Measurements from ENCODE around the gene SNAPC2. TPM values are rescaled to one million over a fixed set of nuclear protein-coding genes. Genes with fewer than 3 reads are reported as not detected.
"Not testable (repeated sequence)": the region's sequence is repeated elsewhere in the genome, so short reads cannot be mapped to it uniquely, and the experiment has no call there.

SNAPC2 gene
- total and polyA plus RNA-seq, 5 donors: 9.6 to 14.4 (median 11.7) TPM

DNA sequence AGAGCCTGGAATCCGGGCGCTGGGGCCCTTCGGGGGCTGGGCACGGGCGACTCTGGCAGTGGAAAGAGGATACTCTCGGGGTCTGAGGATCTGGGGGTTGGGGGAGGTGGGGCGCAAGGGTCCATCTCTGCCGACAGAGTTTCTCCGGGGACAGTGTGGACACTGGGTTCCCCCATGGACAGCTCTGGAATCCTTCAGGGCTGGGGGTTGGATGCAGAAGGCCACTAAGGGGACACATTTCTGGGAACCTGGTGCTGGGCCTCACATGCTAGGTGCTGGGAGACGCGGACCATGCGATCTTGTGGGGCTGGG lies 3.2 kb upstream of the SNAPC2 start:
- Histone ChIP-seq H3K27me3 (ENCODE audit: control insufficient read depth, insufficient read depth) (no peaks in the 10 kb centered on the region), H3K4me3 (ENCODE audit: low read length) (peak overlapping the region; percentile 19), H3K9me3 (ENCODE audit: control insufficient read depth, low read length) (no peaks in the 10 kb centered on the region), H3K27ac (ENCODE audit: low read length) (peak overlapping the region; percentile 17), H3K4me1 (ENCODE audit: control insufficient read depth, insufficient read depth, low read length) (peaks cover 2% of the 10 kb centered on the region)
- ATAC-seq: no peak
- intact Hi-C loops (cut with DNase I): no loop called here
- WGBS: 4% methylated on average over 12 of the region's 12 CpGs
- no peak for DNase-seq

DNA sequence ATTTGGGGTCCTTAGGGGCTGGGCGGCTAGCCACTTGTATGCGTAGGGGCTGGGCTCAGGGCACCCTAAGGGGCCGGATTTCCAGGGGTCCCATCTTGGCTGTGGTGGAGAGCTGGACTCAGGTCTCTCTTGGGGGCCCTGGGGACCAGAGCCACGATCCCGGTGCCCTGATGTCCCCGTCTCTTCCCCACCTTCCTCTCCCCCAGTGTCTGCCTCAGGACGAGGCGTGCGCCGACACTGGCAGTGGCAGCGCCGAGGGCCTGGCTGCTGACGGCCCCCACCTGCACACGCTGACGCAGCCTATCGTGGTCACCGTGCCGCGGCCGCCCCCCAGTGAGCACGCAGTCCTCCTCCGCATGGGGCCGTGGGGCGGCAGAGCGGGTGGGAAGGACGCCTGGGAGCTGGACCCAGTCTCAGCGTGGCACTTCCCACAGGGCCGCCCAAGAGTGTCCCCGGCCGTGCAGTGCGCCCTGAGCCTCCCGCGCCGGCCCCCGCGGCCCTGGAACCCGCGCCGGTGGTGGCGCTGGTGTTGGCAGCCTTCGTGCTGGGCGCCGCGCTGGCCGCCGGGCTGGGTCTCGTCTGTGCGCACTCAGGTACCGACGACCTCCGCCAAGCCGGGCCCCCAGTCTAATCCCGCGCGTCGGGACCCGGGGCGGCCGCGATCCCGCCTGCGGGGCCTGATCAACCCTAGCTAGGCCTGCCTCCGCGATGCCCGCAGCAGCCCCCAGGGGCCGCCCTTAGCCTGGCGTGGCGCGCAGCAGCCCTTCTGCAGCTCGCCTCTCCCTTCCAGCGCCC lies 2.7 kb upstream of the SNAPC2 start:
- 1% methylated on average over 71 of the region's 71 CpGs for WGBS
- ATAC-seq: no peak
- H3K9me3 ChIP-seq (ENCODE audit: control insufficient read depth, low read length): no peaks in the 10 kb centered on the region
- H3K4me1 ChIP-seq (ENCODE audit: control insufficient read depth, insufficient read depth, low read length): peaks cover 2% of the 10 kb centered on the region
- peak overlapping the region; percentile 17 for H3K27ac ChIP-seq (ENCODE audit: low read length)
- DNase-seq: peak; percentile 49 to 88 (median 80)
- intact Hi-C loops (cut with DNase I): no loop called here
- no peaks in the 10 kb centered on the region for H3K27me3 ChIP-seq (ENCODE audit: control insufficient read depth, insufficient read depth)
- peak overlapping the region; percentile 3 for H3K4me3 ChIP-seq (ENCODE audit: low read length)

- intact Hi-C loops (cut with DNase I); H3K9me3 ChIP-seq (ENCODE audit: control insufficient read depth, low read length); H3K27ac ChIP-seq (ENCODE audit: low read length); ATAC-seq; H3K4me1 ChIP-seq (ENCODE audit: control insufficient read depth, insufficient read depth, low read length); H3K27me3 ChIP-seq (ENCODE audit: control insufficient read depth, insufficient read depth); H3K4me3 ChIP-seq (ENCODE audit: low read length): not testable (repeated sequence)
- DNase-seq: peak in 1 of 3 donors; percentile 39
- 28% methylated on average over 29 of the region's 29 CpGs for WGBS
Observed at GRCh38 chr19:7918062-7918614, 2.0 kb upstream of the SNAPC2 start.

GRCh38 chr19:7918615-7919421 lies 1.3 kb upstream of the SNAPC2 start:
- peaks cover 2% of the 10 kb centered on the region for H3K4me1 ChIP-seq (ENCODE audit: control insufficient read depth, insufficient read depth, low read length)
- H3K27ac ChIP-seq (ENCODE audit: low read length): no peak overlapping the region
- DNase-seq (peak; percentile 31 to 71 (median 58)), ATAC-seq (no peak)
- H3K9me3 ChIP-seq (ENCODE audit: control insufficient read depth, low read length): no peaks in the 10 kb centered on the region
- WGBS: 42% methylated on average over 42 of the region's 42 CpGs
- intact Hi-C loops (cut with DNase I): no loop called here
- H3K4me3 ChIP-seq (ENCODE audit: low read length): no peak overlapping the region
- no peaks in the 10 kb centered on the region for H3K27me3 ChIP-seq (ENCODE audit: control insufficient read depth, insufficient read depth)

DNA sequence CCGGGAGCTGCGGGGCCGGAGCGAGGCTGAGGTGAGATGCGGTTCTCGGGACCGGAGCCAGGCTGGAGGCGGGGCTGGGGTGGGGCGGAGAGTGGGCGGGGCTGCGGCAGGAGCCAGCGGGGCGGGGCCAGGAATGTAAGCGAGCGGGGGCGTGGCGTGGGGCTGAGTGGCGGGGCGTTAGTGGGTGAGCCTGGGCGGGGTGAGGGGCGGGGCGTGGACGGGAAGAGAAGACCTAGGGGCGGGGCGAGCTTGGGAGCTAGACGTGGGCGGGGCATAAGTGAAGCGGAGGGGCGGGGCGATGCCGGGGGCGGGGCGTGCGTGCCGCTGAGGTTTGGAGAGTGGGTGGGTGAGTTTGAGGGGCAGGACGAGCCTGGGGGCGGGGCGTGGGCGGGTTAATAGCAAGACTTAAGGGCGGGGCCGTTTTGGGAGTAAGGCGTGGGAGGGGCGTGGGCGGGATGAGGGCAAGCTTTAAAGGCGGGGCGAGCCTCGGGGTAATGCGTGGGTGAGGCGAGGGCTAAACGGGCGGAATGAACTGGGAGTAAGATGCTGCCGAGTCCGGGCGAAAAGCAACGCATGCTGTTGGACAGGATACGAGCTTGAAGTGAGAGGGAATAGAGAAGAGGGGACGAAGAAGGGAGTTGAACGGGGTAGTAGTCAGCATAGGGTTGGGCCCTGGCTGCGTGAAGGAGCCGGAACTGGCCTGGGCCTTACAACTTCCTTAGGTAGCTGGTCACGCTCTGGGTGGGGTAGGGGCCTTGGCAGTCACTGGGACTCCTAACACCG lies 572 bp downstream of the SNAPC2 start:
- ATAC-seq (peak; percentile 88), DNase-seq (peak; percentile 100)
- intact Hi-C loops (cut with DNase I): no loop called here
- Histone ChIP-seq H3K9me3 (ENCODE audit: control insufficient read depth, low read length) (no peaks in the 10 kb centered on the region), H3K27me3 (ENCODE audit: control insufficient read depth, insufficient read depth) (no peaks in the 10 kb centered on the region), H3K4me1 (ENCODE audit: control insufficient read depth, insufficient read depth, low read length) (peaks cover 2% of the 10 kb centered on the region), H3K4me3 (ENCODE audit: low read length) (peak overlapping the region; percentile 89), H3K27ac (ENCODE audit: low read length) (peak overlapping the region; percentile 89)
- WGBS: 2% methylated on average over 62 of the region's 62 CpGs

DNA sequence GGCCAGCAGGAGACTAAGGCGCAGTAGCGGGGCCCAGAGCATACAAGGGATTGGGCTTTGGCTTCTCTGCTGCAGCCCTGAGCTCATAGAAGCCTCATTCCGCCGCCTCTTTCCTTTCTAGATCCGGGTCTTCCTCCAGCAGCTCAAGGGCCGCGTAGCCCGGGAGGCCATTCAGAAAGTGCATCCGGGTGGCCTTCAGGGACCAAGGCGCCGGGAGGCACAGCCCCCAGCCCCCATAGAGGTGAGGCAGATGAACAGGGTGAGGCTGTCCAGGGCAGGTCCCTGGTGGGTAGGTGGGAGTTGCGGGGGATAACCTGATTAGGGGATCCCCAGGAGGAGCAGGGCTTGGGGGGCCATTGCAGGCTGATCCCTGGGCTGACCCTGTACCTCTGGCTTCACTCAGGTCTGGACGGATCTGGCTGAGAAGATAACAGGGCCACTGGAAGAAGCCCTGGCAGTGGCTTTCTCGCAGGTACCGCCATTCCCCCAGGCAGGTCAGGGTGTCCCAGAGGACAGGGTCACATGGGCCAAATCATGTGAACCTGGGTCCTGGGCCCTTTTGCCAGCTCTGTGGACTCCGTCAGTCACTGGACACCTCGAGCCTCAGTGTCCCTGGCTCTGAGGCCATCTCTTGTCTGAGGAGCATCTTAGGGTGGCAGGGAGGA lies 1.3 kb downstream of the SNAPC2 start:
- H3K4me3 ChIP-seq (ENCODE audit: low read length): peak overlapping the region; percentile 21
- no peaks in the 10 kb centered on the region for H3K9me3 ChIP-seq (ENCODE audit: control insufficient read depth, low read length)
- peak in 1 of 2 donors; percentile 0 for ATAC-seq
- 51% methylated on average over 17 of the region's 17 CpGs for WGBS
- intact Hi-C loops (cut with DNase I): no loop called here
- H3K27ac ChIP-seq (ENCODE audit: low read length): peak overlapping the region; percentile 58
- peaks cover 2% of the 10 kb centered on the region for H3K4me1 ChIP-seq (ENCODE audit: control insufficient read depth, insufficient read depth, low read length)
- no peaks in the 10 kb centered on the region for H3K27me3 ChIP-seq (ENCODE audit: control insufficient read depth, insufficient read depth)
- DNase-seq: peak in 2 of 3 donors; percentile 27 to 75

- peaks cover 2% of the 10 kb centered on the region for H3K4me1 ChIP-seq (ENCODE audit: control insufficient read depth, insufficient read depth, low read length)
- intact Hi-C loops (cut with DNase I): no loop called here
- DNase-seq: peak; percentile 25 to 64 (median 59)
- no peaks in the 10 kb centered on the region for H3K9me3 ChIP-seq (ENCODE audit: control insufficient read depth, low read length)
- no peak overlapping the region for H3K27ac ChIP-seq (ENCODE audit: low read length)
- no peaks in the 10 kb centered on the region for H3K27me3 ChIP-seq (ENCODE audit: control insufficient read depth, insufficient read depth)
- no peak overlapping the region for H3K4me3 ChIP-seq (ENCODE audit: low read length)
- 94% methylated on average over 31 of the region's 31 CpGs for WGBS
- ATAC-seq: no peak
Observed at GRCh38 chr19:7921967-7922835, 2.1 kb downstream of the SNAPC2 start.

- no peaks in the 10 kb centered on the region for H3K27me3 ChIP-seq (ENCODE audit: control insufficient read depth, insufficient read depth)
- H3K27ac ChIP-seq (ENCODE audit: low read length): no peak overlapping the region
- no peak for ATAC-seq
- no peaks in the 10 kb centered on the region for H3K9me3 ChIP-seq (ENCODE audit: control insufficient read depth, low read length)
- H3K4me3 ChIP-seq (ENCODE audit: low read length): no peak overlapping the region
- 89% methylated on average over 8 of the region's 8 CpGs for WGBS
- peak in 2 of 3 donors; percentile 13 to 60 for DNase-seq
- H3K4me1 ChIP-seq (ENCODE audit: control insufficient read depth, insufficient read depth, low read length): peaks cover 2% of the 10 kb centered on the region
- intact Hi-C loops (cut with DNase I): no loop called here
Observed at GRCh38 chr19:7922836-7923195, 2.7 kb downstream of the SNAPC2 start.

- no peaks in the 10 kb centered on the region for H3K27me3 ChIP-seq (ENCODE audit: control insufficient read depth, insufficient read depth)
- no peak overlapping the region for H3K27ac ChIP-seq (ENCODE audit: low read length)
- intact Hi-C loops (cut with DNase I): no loop called here
- ATAC-seq (no peak), DNase-seq (peak; percentile 28 to 65 (median 58))
- no peaks in the 10 kb centered on the region for H3K9me3 ChIP-seq (ENCODE audit: control insufficient read depth, low read length)
- no peak overlapping the region for H3K4me3 ChIP-seq (ENCODE audit: low read length)
- H3K4me1 ChIP-seq (ENCODE audit: control insufficient read depth, insufficient read depth, low read length): peaks cover 4% of the 10 kb centered on the region
- 80% methylated on average over 31 of the region's 31 CpGs for WGBS
Observed at GRCh38 chr19:7923295-7924191, 3.4 kb downstream of the SNAPC2 start.
